GM21717 (cell line): ENCODE results near the gene PHC2.
"Not testable (repeated sequence)": the region's sequence is repeated elsewhere in the genome, so short reads cannot be mapped to it uniquely, and the experiment has no call there.

Experiments
- ATAC-seq: cut with Tn5 transposase; IDR thresholded peaks from one replicate; pipeline ENCODE4 v1.9.1; 2021; ENCODE audit warnings: mild to moderate bottlenecking, moderate library complexity; ENCODE audit not compliant: unreplicated experiment

The PHC2 gene

GRCh38 chr1:33320619-33321165 lies 110.2 kb downstream of the PHC2 start, which contains the start of gene A3GALT2:
TSS of gene A3GALT2 (minus strand) at chr1:33321098. CDS start at chr1:33321098, 0 bp downstream.
- ATAC-seq = no peak

GRCh38 chr1:33319949-33320618 lies 110.8 kb downstream of the PHC2 start:
- ATAC-seq = no peak

GRCh38 chr1:33319186-33319948 lies 111.5 kb downstream of the PHC2 start:
- ATAC-seq = no peak

- no peak for ATAC-seq
Measured at GRCh38 chr1:33317946-33318345, 112.9 kb downstream of the PHC2 start.

- ATAC-seq = no peak
Measured at GRCh38 chr1:33317354-33317753, 113.5 kb downstream of the PHC2 start.

GRCh38 chr1:33316601-33317000 lies 114.3 kb downstream of the PHC2 start:
- no peak for ATAC-seq

- ATAC-seq = no peak
Measured at GRCh38 chr1:33314416-33314815, 116.5 kb downstream of the PHC2 start.

GRCh38 chr1:33312413-33312749 lies 118.5 kb downstream of the PHC2 start:
- no peak for ATAC-seq

GRCh38 chr1:33311706-33312412 lies 119.0 kb downstream of the PHC2 start:
- ATAC-seq = no peak

GRCh38 chr1:33310702-33311101 lies 120.2 kb downstream of the PHC2 start:
- no peak for ATAC-seq

GRCh38 chr1:33309351-33309750 lies 121.5 kb downstream of the PHC2 start:
- not testable (repeated sequence) for ATAC-seq

- no peak for ATAC-seq
Measured at GRCh38 chr1:33307494-33307864, 123.4 kb downstream of the PHC2 start.

- no peak for ATAC-seq
Measured at GRCh38 chr1:33306653-33307493, 124.0 kb downstream of the PHC2 start.

- no peak for ATAC-seq
Measured at GRCh38 chr1:33305816-33306652, 124.9 kb downstream of the PHC2 start.

GRCh38 chr1:33305016-33305415 lies 125.9 kb downstream of the PHC2 start:
- ATAC-seq = no peak

GRCh38 chr1:33302325-33302724 lies 128.6 kb downstream of the PHC2 start:
- no peak for ATAC-seq

GRCh38 chr1:33301273-33301984 lies 129.5 kb downstream of the PHC2 start:
- no peak for ATAC-seq

GRCh38 chr1:33300673-33301072 lies 130.2 kb downstream of the PHC2 start:
- ATAC-seq = no peak

- ATAC-seq = no peak
Measured at GRCh38 chr1:33299461-33300155, 131.3 kb downstream of the PHC2 start.
